Lower leg skin (tissue), 3 donors: Measurements from ENCODE around the gene TSHB.

Experiments
- CTCF ChIP-seq, 3 donors: fragments of 450-650 bp; IDR thresholded peaks; one replicate each; pipeline ENCODE4 v1.5.1; 2016; ENCODE audit warnings: antibody characterized with exemption in 3 of 3, mild to moderate bottlenecking in 3 of 3, moderate library complexity in 2 of 3
- POLR2A ChIP-seq, 2 donors: fragments of 450-650 bp; IDR thresholded peaks; one replicate each; pipeline ENCODE4 v1.6.1; 2016 to 2017; ENCODE audit warnings: antibody characterized with exemption in 2 of 2, mild to moderate bottlenecking in 1 of 2, moderate library complexity in 1 of 2

GRCh38 chr1:115041654-115042053 lies 12.0 kb downstream of the TSHB start:
- TF ChIP-seq CTCF (IDR thresholded peaks at IDR 0.05) (no peak), POLR2A (IDR thresholded peaks at IDR 0.05) (no peak)
